ENCODE data around the gene ZNF555.
"Not testable (repeated sequence)": the region's sequence is repeated elsewhere in the genome, so short reads cannot be mapped to it uniquely, and the experiment has no call there.

The ZNF555 gene

GRCh38 chr19:2867025-2867991, 26.0 kb downstream of the ZNF555 start, which contains the start of gene ZNF556:
ZNF556 (plus strand) TSS chr19:2867335; CDS start chr19:2867422, 87 bp downstream.
- DNase-seq (ENCODE audit: low spot score): peak; percentile 70

- DNase-seq (ENCODE audit: low spot score): no peak
These were observed 28.3 kb downstream of the ZNF555 start for GRCh38 chr19:2869618-2870017.

GRCh38 chr19:2872175-2872574, 30.9 kb downstream of the ZNF555 start:
- not testable (repeated sequence) for DNase-seq (ENCODE audit: low spot score)

- no peak for DNase-seq (ENCODE audit: low spot score)
These were observed 36.4 kb downstream of the ZNF555 start for GRCh38 chr19:2877398-2878331.

- DNase-seq (ENCODE audit: low spot score): no peak
These were observed 42.6 kb downstream of the ZNF555 start for GRCh38 chr19:2883686-2884439.

- no peak for DNase-seq (ENCODE audit: low spot score)
These were observed 44.5 kb downstream of the ZNF555 start for GRCh38 chr19:2885736-2886135.

GRCh38 chr19:2887391-2887914, 46.2 kb downstream of the ZNF555 start:
- peak; percentile 92 for DNase-seq (ENCODE audit: low spot score)

GRCh38 chr19:2888731-2889224, 47.5 kb downstream of the ZNF555 start:
- DNase-seq (ENCODE audit: low spot score): no peak

GRCh38 chr19:2890531-2890930, 49.3 kb downstream of the ZNF555 start:
- DNase-seq (ENCODE audit: low spot score): not testable (repeated sequence)

- DNase-seq (ENCODE audit: low spot score): no peak
These were observed 55.4 kb downstream of the ZNF555 start for GRCh38 chr19:2896694-2897093.

GRCh38 chr19:2900296-2901252, 59.3 kb downstream of the ZNF555 start, which contains the start of gene ZNF57:
ZNF57 (plus strand) TSS chr19:2900928; CDS start chr19:2901046, 118 bp downstream.
- DNase-seq (ENCODE audit: low spot score): peak; percentile 99

GRCh38 chr19:2902590-2903218, 61.4 kb downstream of the ZNF555 start:
- no peak for DNase-seq (ENCODE audit: low spot score)

GRCh38 chr19:2903326-2903725, 62.1 kb downstream of the ZNF555 start:
- not testable (repeated sequence) for DNase-seq (ENCODE audit: low spot score)

- no peak for DNase-seq (ENCODE audit: low spot score)
These were observed 64.7 kb downstream of the ZNF555 start for GRCh38 chr19:2905918-2906519.

GRCh38 chr19:2906631-2907195, 65.4 kb downstream of the ZNF555 start:
- DNase-seq (ENCODE audit: low spot score): no peak
